Heart left ventricle (tissue), 16 donors: ENCODE data around the gene TMEM62. TPM values are rescaled to one million over a fixed set of nuclear protein-coding genes. Genes with fewer than 3 reads are reported as not detected.

Source experiments
- ATAC-seq, 4 donors: fragments of 200-7000 bp; cut with Tn5 transposase; one replicate each; pipeline ENCODE4 v1.9.1; 2020 to 2022; ENCODE audit warnings: moderate library complexity in 4 of 4, mild to moderate bottlenecking in 3 of 4, moderate number of reproducible peaks in 1 of 4
- DNase-seq, 5 donors: peaks; one replicate each; pipeline ENCODE4 v3.0.0-alpha.2; 2020
- H3K27ac ChIP-seq, 12 donors: fragments of 200-600 bp; sonication (generic) in 4 of 12; one replicate each; pipeline versions ENCODE4 v1.5.0 to v1.8.0; 2016 to 2022; ENCODE audit warnings: mild to moderate bottlenecking in 2 of 12
- H3K27me3 ChIP-seq, 9 donors: fragments of 200-600 bp; sonication (generic) in 2 of 9; one replicate each; pipeline versions ENCODE4 v1.5.1 to v1.8.0; 2016 to 2022; ENCODE audit warnings: mild to moderate bottlenecking in 3 of 9
- H3K36me3 ChIP-seq, 9 donors: fragments of 200-600 bp; sonication (generic) in 2 of 9; one replicate each; pipeline versions ENCODE4 v1.5.0 to v1.8.0; 2018 to 2022; ENCODE audit warnings: mild to moderate bottlenecking in 2 of 9
- H3K4me1 ChIP-seq, 12 donors: fragments of 200-600 bp; sonication (generic) in 4 of 12; one replicate each; pipeline versions ENCODE4 v1.5.0 to v1.8.0; 2016 to 2022; ENCODE audit warnings: mild to moderate bottlenecking in 3 of 12
- H3K4me3 ChIP-seq, 12 donors: fragments of 200-600 bp; sonication (generic) in 4 of 12; one replicate each; pipeline versions ENCODE4 v1.5.0 to v1.8.0; 2017 to 2022; ENCODE audit warnings: mild to moderate bottlenecking in 9 of 12, moderate library complexity in 4 of 12
- H3K9me3 ChIP-seq, 12 donors: fragments of 200-600 bp; sonication (generic) in 4 of 12; one replicate each; pipeline versions ENCODE4 v1.5.0 to v1.8.0; 2016 to 2022; ENCODE audit warnings: mild to moderate bottlenecking in 1 of 12
- CTCF ChIP-seq, 12 donors: fragments of 200-600 bp; sonication (generic) in 4 of 12; IDR thresholded peaks; one replicate each; pipeline versions ENCODE4 v1.5.0 to v1.8.0; 2018 to 2022; ENCODE audit warnings: antibody characterized with exemption in 12 of 12, mild to moderate bottlenecking in 5 of 12
- POLR2A ChIP-seq, 2 donors: fragments of 450-650 bp; IDR thresholded peaks; one replicate each; pipeline ENCODE4 v1.6.1; 2017; ENCODE audit warnings: antibody characterized with exemption in 2 of 2, mild to moderate bottlenecking in 2 of 2, moderate library complexity in 2 of 2
- WGBS, 4 donors: extraction: QIAGEN DNeasy Blood & Tissue Kit in 2 of 4; methylation state at CpG; one replicate each; pipeline versions ENCODE4 v1.1.5 to v1.1.7; 2013 to 2018; 5-methylcytosine and 5-hydroxymethylcytosine counted together
- intact Hi-C, 10 donors: fragments of 100-400 bp; cut with DNase I; formaldehyde crosslinking; loops; one replicate each; pipeline versions ENCODE4 v1.11.1 to v1.14.2; 2022
- polyA plus RNA-seq, 2 donors: library from polyadenylated mRNA; stranded (reverse); fragments of 200-250 nt; gene quantifications; one replicate each; pipeline ENCODE4 v1.2.3, GENCODE V29; 2013
- total RNA-seq, 9 donors: library from RNA; depleted of rRNA in 2 of 9; stranded (reverse); fragments of >200 nt in 2 of 9; fragmentation: NEBNext Ultra II Directional in 3 of 9; extraction: Animal tissue kit (Norgen Biotek cat#: 25700) in 3 of 9; gene quantifications; one replicate each; pipeline versions ENCODE4 v1.1.0 to v1.2.4, GENCODE V29; 2016 to 2023
- donor health status: ischemic (EF 13 %, LVEDD 7.1; RV severe dilation, severe dysfunction).
- donor health status: healthy with polysubstance abuse.
- donor health status: DM: no; HTN: yes; CAD: no.
- donor health status: DM: no; HTN: no; CAD: no.
- donor health status: ischemic (EF 25% LVEDD 6.9; RV normal size, moderate dysfunction).
- donor health status: ischemic (EF 25% LVEDD 5.7; RV mildly dilated, moderate dysfunction).
- donor health status: healthy.
- donor health status: DM: yes; HTN: yes; CAD: no.
- donor health status: ischemic (EF 35%, LVEDD 5.7; RV mildly dilated, moderate dysfunction).
- donor health status: nonischemic (EF 11% LVEDD 7.7; RV severe dilation, severe dysfunction).
- donor health status: DM: yes; HTN: yes; CAD: no.
- donor health status: PGD.
- donor health status: ischemic (EF 29% LVEDD 5.4; RV normal size, mild dysfunction).
- donor health status: nonischemic (EF 23%, LVEDD 6.1; RV moderate dilation, normal function).

The TMEM62 gene
- total and polyA plus RNA-seq, 11 donors, result 8.2 to 18.5 (median 12.8) TPM

DNA sequence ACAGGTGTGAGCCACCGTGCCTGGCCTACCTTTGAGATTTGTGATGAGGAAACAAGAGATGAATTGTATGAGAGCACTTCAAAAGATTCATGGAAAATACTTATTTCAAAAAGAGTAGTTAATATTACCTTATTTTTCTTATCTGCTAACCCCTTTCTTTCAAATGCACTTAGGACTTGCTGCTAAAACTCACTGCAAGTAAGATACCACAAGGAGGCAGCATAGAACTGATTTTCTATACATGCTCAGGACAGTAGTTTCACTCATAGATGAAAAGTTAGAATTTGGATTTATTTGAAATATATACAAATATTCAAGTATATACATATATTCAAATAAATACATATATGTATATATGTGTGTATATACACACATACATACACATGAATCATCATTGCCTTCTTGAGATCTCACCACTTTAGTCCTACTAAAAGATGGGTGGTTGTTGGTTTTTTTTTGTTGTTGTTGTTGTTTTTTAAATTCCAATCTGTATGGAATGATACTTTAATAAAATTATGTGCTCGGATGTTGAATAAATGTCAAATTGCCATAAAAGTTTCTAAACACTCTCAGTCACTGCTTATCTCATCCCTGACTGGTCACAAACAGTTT is 54.3 kb downstream of the TMEM62 start:
- intact Hi-C loops, result loop anchor here in 4 of 10 donors (1.0 to 5.0 kb wide), 4 partner anchors 17 to 100 kb away; no protein-coding TSS in a partner anchor
- no peak for DNase-seq
- Histone ChIP-seq H3K27ac (no peak overlapping the region), H3K27me3 (no peaks in the 10 kb centered on the region), H3K4me1 (peaks cover 0 to 53% (median 41%) of the 10 kb centered on the region in 12 donors), H3K9me3 (no peaks in the 10 kb centered on the region), H3K36me3 (peaks cover 0 to 51% (median 36%) of the 10 kb centered on the region in 9 donors), H3K4me3 (peak overlapping the region in 1 of 12 donors; percentile 93)
- ATAC-seq, result no peak
- 55 to 71% (median 67%) methylated on average over 2 of the region's 2 CpGs for WGBS, 4 donors
- TF ChIP-seq CTCF (IDR thresholded peaks at IDR 0.05) (peak; percentile 44 to 77 (median 64)), POLR2A (IDR thresholded peaks at IDR 0.05) (no peak)

GRCh38 chr15:43189296-43189695 is 55.9 kb downstream of the TMEM62 start:
- peaks cover 0 to 65% (median 52%) of the 10 kb centered on the region in 9 donors for H3K36me3 ChIP-seq
- no peak for DNase-seq
- H3K27ac ChIP-seq, result peak overlapping the region in 9 of 12 donors; percentile 56 to 83 (median 72)
- H3K9me3 ChIP-seq, result no peaks in the 10 kb centered on the region
- no peaks in the 10 kb centered on the region for H3K27me3 ChIP-seq
- H3K4me1 ChIP-seq, result peaks cover 0 to 63% (median 42%) of the 10 kb centered on the region in 12 donors
- WGBS, 4 donors, result 53 to 72% (median 67%) methylated on average over 2 of the region's 2 CpGs
- TF ChIP-seq CTCF (IDR thresholded peaks at IDR 0.05) (no peak), POLR2A (IDR thresholded peaks at IDR 0.05) (no peak)
- intact Hi-C loops, result loop anchor here in 3 of 10 donors (2.0 to 5.0 kb wide), 3 partner anchors 16 to 98 kb away; no protein-coding TSS in a partner anchor
- no peak overlapping the region for H3K4me3 ChIP-seq
- ATAC-seq, result no peak

- DNase-seq (peak; percentile 76 to 91 (median 82)), ATAC-seq (peak; percentile 53 to 69 (median 65))
- 24 to 43% (median 36%) methylated on average over 1 of the region's 1 CpG for WGBS, 4 donors
- TF ChIP-seq POLR2A (IDR thresholded peaks at IDR 0.05), result no peak
- TF ChIP-seq CTCF (IDR thresholded peaks at IDR 0.05), result no peak
- Histone ChIP-seq H3K36me3 (peaks cover 0 to 74% (median 61%) of the 10 kb centered on the region in 9 donors), H3K27ac (peak overlapping the region; percentile 13 to 83 (median 67)), H3K9me3 (no peaks in the 10 kb centered on the region), H3K27me3 (no peaks in the 10 kb centered on the region), H3K4me1 (peaks cover 0 to 67% (median 43%) of the 10 kb centered on the region in 12 donors), H3K4me3 (no peak overlapping the region)
- intact Hi-C loops, result loop anchor here in 1 of 10 donors (5.0 kb wide), 1 partner anchor 48 kb away; no protein-coding TSS in a partner anchor
Observed at GRCh38 chr15:43190178-43190577, 56.8 kb downstream of the TMEM62 start.

- H3K4me1 ChIP-seq, result peaks cover 0 to 45% (median 18%) of the 10 kb centered on the region in 12 donors
- H3K36me3 ChIP-seq, result peaks cover 0 to 95% (median 87%) of the 10 kb centered on the region in 9 donors
- no peak overlapping the region for H3K4me3 ChIP-seq
- DNase-seq (no peak), ATAC-seq (no peak)
- H3K9me3 ChIP-seq, result peaks cover 0 to 8% (median 0%) of the 10 kb centered on the region in 12 donors
- 90 to 91% (median 90%) methylated on average over 2 of the region's 2 CpGs for WGBS, 4 donors
- no peaks in the 10 kb centered on the region for H3K27me3 ChIP-seq
- H3K27ac ChIP-seq, result no peak overlapping the region
- TF ChIP-seq POLR2A (IDR thresholded peaks at IDR 0.05), result no peak
- TF ChIP-seq CTCF (IDR thresholded peaks at IDR 0.05), result no peak
- intact Hi-C loops, result loop anchor here in 1 of 10 donors (5.0 kb wide), 1 partner anchor 51 kb away; no protein-coding TSS in a partner anchor
Observed at GRCh38 chr15:43193710-43194109, 60.3 kb downstream of the TMEM62 start.
